Upper lobe of left lung (tissue), 6 donors: ENCODE results near the gene STK25. TPM values are rescaled to one million over a fixed set of nuclear protein-coding genes. Genes with fewer than 3 reads are reported as not detected.

Experiments
- ATAC-seq, 2 donors: fragments of 200-7000 bp; cut with Tn5 transposase; one replicate each; pipeline ENCODE4 v1.9.1; 2022; ENCODE audit warnings: mild to moderate bottlenecking in 2 of 2, moderate library complexity in 2 of 2; ENCODE audit not compliant: low FRiP score in 2 of 2
- DNase-seq, 2 donors: peaks; one replicate each; pipeline ENCODE4 v3.0.0-alpha.2; 2019 to 2020
- H3K27ac ChIP-seq, 4 donors: fragments of 200-600 bp; sonication (generic); one replicate each; pipeline ENCODE4 v1.5.1; 2016 to 2019
- H3K27me3 ChIP-seq, 4 donors: fragments of 200-600 bp; sonication (generic); one replicate each; pipeline ENCODE4 v1.5.1; 2017 to 2019
- H3K36me3 ChIP-seq, 4 donors: fragments of 200-600 bp; sonication (generic); one replicate each; pipeline ENCODE4 v1.5.1; 2016 to 2019
- H3K4me1 ChIP-seq, 4 donors: fragments of 200-600 bp; sonication (generic); one replicate each; pipeline ENCODE4 v1.5.1; 2018 to 2019
- H3K4me3 ChIP-seq, 4 donors: fragments of 200-600 bp; sonication (generic); one replicate each; pipeline ENCODE4 v1.5.1; 2017 to 2019; ENCODE audit warnings: mild to moderate bottlenecking in 2 of 4, moderate library complexity in 1 of 4
- H3K9me3 ChIP-seq, 4 donors: fragments of 200-600 bp; sonication (generic); one replicate each; pipeline ENCODE4 v1.5.1; 2018 to 2019
- EP300 ChIP-seq, 4 donors: sonication (generic); formaldehyde crosslinking; IDR thresholded peaks; one replicate each; pipeline ENCODE4 v1.5.1; 2017; ENCODE audit warnings: antibody characterized with exemption in 4 of 4, control low read depth in 2 of 4
- POLR2A ChIP-seq, 4 donors: fragments of 450-650 bp; IDR thresholded peaks; one replicate each; pipeline ENCODE4 v1.5.1; 2016 to 2017; ENCODE audit warnings: antibody characterized with exemption in 4 of 4, mild to moderate bottlenecking in 2 of 4
- POLR2AphosphoS5 ChIP-seq, 2 donors: sonication (generic); formaldehyde crosslinking; IDR thresholded peaks; one replicate each; pipeline ENCODE4 v1.5.1; 2017; ENCODE audit warnings: antibody characterized with exemption in 2 of 2
- WGBS, 2 donors: methylation state at CpG; one replicate each; pipeline ENCODE4 v1.1.5; 2017 to 2018; 5-methylcytosine and 5-hydroxymethylcytosine counted together
- small RNA-seq, 4 donors: library from RNA; depleted of rRNA; stranded (forward); fragments of <200 nt; gene quantifications; one replicate each; pipeline ENCODE3, GENCODE V24; 2016
- total RNA-seq, 6 donors: library from RNA; depleted of rRNA in 4 of 6; stranded (reverse); fragments of >200 nt in 4 of 6; gene quantifications; one replicate each; pipeline versions ENCODE4 v1.1.0 to v1.2.1, GENCODE V29; 2016 to 2021
- TF ChIP-seq, protein P1 (sequence below), 6 experiments: fragments of 450-650 bp in 4 of 6; fragments of 200-600 bp in 2 of 6; sonication (generic) in 2 of 6; IDR thresholded peaks; one replicate each; pipeline ENCODE4 v1.5.1; 2016 to 2019; ENCODE audit warnings: antibody characterized with exemption in 6 of 6
- donor health status: DM: no; HTN: no; CAD: no; lungs with moderate emphysema.
- donor health status: DM: no; HTN: yes; CAD: no; lungs with severe emphysema.

STK25 gene
- total RNA-seq, 6 donors from 2014 or later, result 97.3 to 351 (median 134) TPM

DNA sequence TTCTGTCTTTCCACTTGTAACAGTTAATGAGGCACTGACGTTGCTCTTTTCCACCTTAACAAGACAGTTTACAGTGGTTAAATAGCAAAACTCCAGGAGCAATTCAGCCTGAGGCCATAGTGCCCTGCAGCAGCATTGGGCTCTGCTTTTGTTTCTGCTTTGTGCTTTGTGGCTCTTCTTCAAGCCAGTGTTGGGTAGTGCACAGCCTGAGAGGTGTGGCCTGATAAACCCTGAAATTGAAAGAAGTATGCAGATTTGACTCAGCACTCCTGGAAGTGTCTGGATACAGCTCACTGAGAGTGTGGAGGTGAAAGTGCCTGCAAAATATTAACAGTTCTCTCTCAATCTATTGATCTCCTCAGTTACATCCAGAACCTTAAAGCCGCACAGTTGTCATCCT, 63.0 kb downstream of the STK25 start:
- DNase-seq, result no peak
- WGBS, 2 donors, result 85 to 89% methylated on average over 2 of the region's 2 CpGs
- no peak overlapping the region for H3K4me3 ChIP-seq
- H3K9me3 ChIP-seq, result no peaks in the 10 kb centered on the region
- no peak for TF ChIP-seq POLR2AphosphoS5 (IDR thresholded peaks at IDR 0.05)
- no peak for TF ChIP-seq POLR2A (IDR thresholded peaks at IDR 0.05)
- no peak for TF ChIP-seq EP300 (IDR thresholded peaks at IDR 0.05)
- TF ChIP-seq, protein P1, sequence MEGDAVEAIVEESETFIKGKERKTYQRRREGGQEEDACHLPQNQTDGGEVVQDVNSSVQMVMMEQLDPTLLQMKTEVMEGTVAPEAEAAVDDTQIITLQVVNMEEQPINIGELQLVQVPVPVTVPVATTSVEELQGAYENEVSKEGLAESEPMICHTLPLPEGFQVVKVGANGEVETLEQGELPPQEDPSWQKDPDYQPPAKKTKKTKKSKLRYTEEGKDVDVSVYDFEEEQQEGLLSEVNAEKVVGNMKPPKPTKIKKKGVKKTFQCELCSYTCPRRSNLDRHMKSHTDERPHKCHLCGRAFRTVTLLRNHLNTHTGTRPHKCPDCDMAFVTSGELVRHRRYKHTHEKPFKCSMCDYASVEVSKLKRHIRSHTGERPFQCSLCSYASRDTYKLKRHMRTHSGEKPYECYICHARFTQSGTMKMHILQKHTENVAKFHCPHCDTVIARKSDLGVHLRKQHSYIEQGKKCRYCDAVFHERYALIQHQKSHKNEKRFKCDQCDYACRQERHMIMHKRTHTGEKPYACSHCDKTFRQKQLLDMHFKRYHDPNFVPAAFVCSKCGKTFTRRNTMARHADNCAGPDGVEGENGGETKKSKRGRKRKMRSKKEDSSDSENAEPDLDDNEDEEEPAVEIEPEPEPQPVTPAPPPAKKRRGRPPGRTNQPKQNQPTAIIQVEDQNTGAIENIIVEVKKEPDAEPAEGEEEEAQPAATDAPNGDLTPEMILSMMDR (IDR thresholded peaks at IDR 0.05), result no peak
- H3K27ac ChIP-seq, result no peak overlapping the region
- H3K36me3 ChIP-seq, result peaks cover 0 to 59% (median 16%) of the 10 kb centered on the region in 4 donors
- H3K4me1 ChIP-seq, result no peaks in the 10 kb centered on the region
- no peaks in the 10 kb centered on the region for H3K27me3 ChIP-seq
- no peak for ATAC-seq

GRCh38 chr2:241443486-241444223, 64.7 kb downstream of the STK25 start:
- peak in 1 of 2 donors; percentile 48 for DNase-seq
- peaks cover 0 to 75% (median 22%) of the 10 kb centered on the region in 4 donors for H3K36me3 ChIP-seq
- 78 to 82% methylated on average over 6 of the region's 6 CpGs for WGBS, 2 donors

More at GRCh38 chr2:241443486-241444223, 64.7 kb downstream of the STK25 start:
- H3K4me3 ChIP-seq, result no peak overlapping the region
- no peaks in the 10 kb centered on the region for H3K27me3 ChIP-seq
- TF ChIP-seq, protein P1 (IDR thresholded peaks at IDR 0.05), result no peak
- no peak for TF ChIP-seq EP300 (IDR thresholded peaks at IDR 0.05)
- no peak for TF ChIP-seq POLR2A (IDR thresholded peaks at IDR 0.05)
- TF ChIP-seq POLR2AphosphoS5 (IDR thresholded peaks at IDR 0.05), result no peak
- no peaks in the 10 kb centered on the region for H3K9me3 ChIP-seq
- H3K4me1 ChIP-seq, result no peaks in the 10 kb centered on the region
- no peak overlapping the region for H3K27ac ChIP-seq
- ATAC-seq, result peak in 1 of 2 donors; percentile 31

Small RNAs within 50 kb of the gene (small RNA-seq; reads per million reads assigned to genes)
- 0 reads per million in 4 donors for gene MIR3133

Other genes starting within 250 kb of the STK25 start
- gene HDLBP, start 192.9 kb downstream of the STK25 start, total RNA-seq, result 100 to 1,000 TPM; 339 to 691 (median 487) TPM
- gene SEPTIN2, start 192.7 kb downstream of the STK25 start, total RNA-seq, result 100 to 1,000 TPM; 213 to 322 (median 252) TPM
- gene FARP2, start 152.3 kb downstream of the STK25 start, total RNA-seq, result 10 to 100 TPM; 33.4 to 96.4 (median 42.2) TPM
- gene BOK, start 50.2 kb upstream of the STK25 start, total RNA-seq, result 100 to 1,000 TPM in 1 of 6 donors, 10 to 100 TPM in 5; 42.9 to 143 (median 61.3) TPM
- gene THAP4, start 128.6 kb upstream of the STK25 start, total RNA-seq, result 10 to 100 TPM; 36.6 to 85.9 (median 48.1) TPM
- 100 to 1,000 TPM in 1 of 6 donors, 10 to 100 TPM in 5; 53.1 to 213 (median 68.1) TPM for gene ATG4B, start 129.1 kb upstream of the STK25 start, total RNA-seq
- gene DTYMK, start 178.2 kb upstream of the STK25 start, total RNA-seq, result 10 to 100 TPM; 10.2 to 43.0 (median 19.6) TPM
- gene ING5, start 193.5 kb upstream of the STK25 start, total RNA-seq, result 100 to 1,000 TPM in 1 of 6 donors, 10 to 100 TPM in 5; 20.2 to 181 (median 41.5) TPM
- gene D2HGDH, start 226.0 kb upstream of the STK25 start, total RNA-seq, result 100 to 1,000 TPM in 1 of 6 donors, 10 to 100 TPM in 5; 12.5 to 155 (median 35.8) TPM